HepG2 (cell line): Measurements from ENCODE around the gene SESN1.

Source experiments
- KLF13 ChIP-seq: sonication (generic); formaldehyde crosslinking; IDR thresholded peaks from 2 replicates; pipeline ENCODE4 v1.4.0; 2020; ENCODE audit warnings: mild to moderate bottlenecking, missing genetic modification reagents
- MAFK ChIP-seq, 2 experiments: IDR thresholded peaks in 1 of 2; conservative IDR thresholded peaks in 1 of 2; 2 replicates each; pipeline ENCODE4 v1.6.1; 2011; ENCODE audit warnings: improper control_type of control experiment in 2 of 2, low read length in 2 of 2
- MATR3 ChIP-seq: sonication (generic); formaldehyde crosslinking; IDR thresholded peaks from 2 replicates; pipeline ENCODE4 v1.4.0; 2020; ENCODE audit warnings: missing genetic modification reagents
- PHF5A ChIP-seq: IDR thresholded peaks from one replicate; pipeline ENCODE4 v1.6.1; 2018; ENCODE audit warnings: low read depth, missing genetic modification reagents; ENCODE audit not compliant: unreplicated experiment
- PHF8 ChIP-seq: sonication (generic); formaldehyde crosslinking; IDR thresholded peaks from 2 replicates; pipeline ENCODE4 v1.5.0; 2020; ENCODE audit warnings: missing genetic modification reagents
- POLR2A ChIP-seq, 2 experiments: IDR thresholded peaks; 2 replicates each; pipeline ENCODE4 v1.6.1; 2011; ENCODE audit warnings: low read depth in 2 of 2, low read length in 2 of 2, mild to moderate bottlenecking in 1 of 2, moderate library complexity in 1 of 2; ENCODE audit not compliant: insufficient read depth in 1 of 2
- RELA ChIP-seq: sonication (generic); formaldehyde crosslinking; IDR thresholded peaks from 2 replicates; pipeline ENCODE4 v1.4.0; 2020; ENCODE audit warnings: missing genetic modification reagents
- ZNF660 ChIP-seq: sonication (generic); formaldehyde crosslinking; IDR thresholded peaks from 2 replicates; pipeline ENCODE4 v1.5.1; 2020; ENCODE audit warnings: mild to moderate bottlenecking, low read depth, missing genetic modification reagents, borderline replicate concordance
- TF ChIP-seq, protein P1 (sequence below): sonication (generic); formaldehyde crosslinking; IDR thresholded peaks from 2 replicates; pipeline ENCODE4 v1.4.0; 2020; ENCODE audit warnings: low read depth, mild to moderate bottlenecking, missing genetic modification reagents
- TF ChIP-seq, protein P2 (sequence below): sonication (generic); formaldehyde crosslinking; IDR thresholded peaks from 2 replicates; pipeline ENCODE4 v1.5.0; 2020; ENCODE audit warnings: mild to moderate bottlenecking, missing genetic modification reagents, moderate library complexity
- TF ChIP-seq, protein P3 (sequence below): sonication (generic); formaldehyde crosslinking; IDR thresholded peaks from 2 replicates; pipeline ENCODE4 v1.9.0; 2021; ENCODE audit warnings: missing genetic modification reagents, borderline replicate concordance

DNA sequence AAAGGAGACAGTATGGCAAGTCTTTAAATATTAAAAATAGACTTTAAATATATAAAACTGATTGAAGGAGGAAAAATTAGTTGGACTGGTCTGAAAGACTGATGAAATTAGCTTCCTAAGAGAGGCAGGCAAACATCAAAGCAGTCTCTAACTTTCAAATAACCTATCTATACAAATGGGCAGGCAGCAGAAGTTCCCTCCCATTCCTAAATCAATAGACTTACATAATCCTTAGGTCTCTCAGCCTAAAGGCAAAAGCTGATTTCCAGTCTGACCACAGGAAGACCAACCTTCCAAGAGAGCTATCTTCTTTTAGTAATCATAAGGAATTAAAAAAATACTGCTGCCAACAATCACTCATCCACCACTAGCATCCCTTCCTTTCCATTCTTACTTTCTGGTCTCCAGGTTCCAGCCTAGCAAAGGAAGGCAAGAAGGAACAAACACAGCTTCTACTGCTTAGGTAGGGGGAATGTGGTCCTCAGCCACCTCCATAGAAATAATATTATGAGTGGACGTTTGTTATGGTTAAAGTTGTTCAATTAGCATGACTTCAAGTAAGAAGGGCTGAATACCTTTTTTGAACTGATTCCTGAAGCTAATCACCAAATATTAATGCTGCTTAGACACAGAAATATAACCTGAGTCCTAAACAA, 44.1 kb downstream of the SESN1 start:
- TF ChIP-seq, protein P1, sequence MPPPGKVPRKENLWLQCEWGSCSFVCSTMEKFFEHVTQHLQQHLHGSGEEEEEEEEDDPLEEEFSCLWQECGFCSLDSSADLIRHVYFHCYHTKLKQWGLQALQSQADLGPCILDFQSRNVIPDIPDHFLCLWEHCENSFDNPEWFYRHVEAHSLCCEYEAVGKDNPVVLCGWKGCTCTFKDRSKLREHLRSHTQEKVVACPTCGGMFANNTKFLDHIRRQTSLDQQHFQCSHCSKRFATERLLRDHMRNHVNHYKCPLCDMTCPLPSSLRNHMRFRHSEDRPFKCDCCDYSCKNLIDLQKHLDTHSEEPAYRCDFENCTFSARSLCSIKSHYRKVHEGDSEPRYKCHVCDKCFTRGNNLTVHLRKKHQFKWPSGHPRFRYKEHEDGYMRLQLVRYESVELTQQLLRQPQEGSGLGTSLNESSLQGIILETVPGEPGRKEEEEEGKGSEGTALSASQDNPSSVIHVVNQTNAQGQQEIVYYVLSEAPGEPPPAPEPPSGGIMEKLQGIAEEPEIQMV (CRISPR knock-in tag) = no peak
- no peak for TF ChIP-seq ZNF660 (CRISPR knock-in tag)
- TF ChIP-seq POLR2A (IDR thresholded peaks at IDR 0.05; ENCODE audit: insufficient read depth in 1 of 2, low read depth in 2 of 2, low read length in 2 of 2) = no peak
- no peak for TF ChIP-seq PHF8 (CRISPR knock-in tag)
- TF ChIP-seq MATR3 (CRISPR knock-in tag) = no peak
- TF ChIP-seq RELA (CRISPR knock-in tag) = no peak
- no peak for TF ChIP-seq KLF13 (CRISPR knock-in tag)
- TF ChIP-seq, protein P2, sequence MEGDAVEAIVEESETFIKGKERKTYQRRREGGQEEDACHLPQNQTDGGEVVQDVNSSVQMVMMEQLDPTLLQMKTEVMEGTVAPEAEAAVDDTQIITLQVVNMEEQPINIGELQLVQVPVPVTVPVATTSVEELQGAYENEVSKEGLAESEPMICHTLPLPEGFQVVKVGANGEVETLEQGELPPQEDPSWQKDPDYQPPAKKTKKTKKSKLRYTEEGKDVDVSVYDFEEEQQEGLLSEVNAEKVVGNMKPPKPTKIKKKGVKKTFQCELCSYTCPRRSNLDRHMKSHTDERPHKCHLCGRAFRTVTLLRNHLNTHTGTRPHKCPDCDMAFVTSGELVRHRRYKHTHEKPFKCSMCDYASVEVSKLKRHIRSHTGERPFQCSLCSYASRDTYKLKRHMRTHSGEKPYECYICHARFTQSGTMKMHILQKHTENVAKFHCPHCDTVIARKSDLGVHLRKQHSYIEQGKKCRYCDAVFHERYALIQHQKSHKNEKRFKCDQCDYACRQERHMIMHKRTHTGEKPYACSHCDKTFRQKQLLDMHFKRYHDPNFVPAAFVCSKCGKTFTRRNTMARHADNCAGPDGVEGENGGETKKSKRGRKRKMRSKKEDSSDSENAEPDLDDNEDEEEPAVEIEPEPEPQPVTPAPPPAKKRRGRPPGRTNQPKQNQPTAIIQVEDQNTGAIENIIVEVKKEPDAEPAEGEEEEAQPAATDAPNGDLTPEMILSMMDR (CRISPR knock-in tag) = no peak
- no peak for TF ChIP-seq MAFK (conservative IDR thresholded peaks at IDR 0.05 in 1 of 2, IDR thresholded peaks at IDR 0.05 in 1 of 2; ENCODE audit: low read length in 2 of 2)
- no peak for TF ChIP-seq PHF5A (CRISPR knock-in tag)
- TF ChIP-seq, protein P3, sequence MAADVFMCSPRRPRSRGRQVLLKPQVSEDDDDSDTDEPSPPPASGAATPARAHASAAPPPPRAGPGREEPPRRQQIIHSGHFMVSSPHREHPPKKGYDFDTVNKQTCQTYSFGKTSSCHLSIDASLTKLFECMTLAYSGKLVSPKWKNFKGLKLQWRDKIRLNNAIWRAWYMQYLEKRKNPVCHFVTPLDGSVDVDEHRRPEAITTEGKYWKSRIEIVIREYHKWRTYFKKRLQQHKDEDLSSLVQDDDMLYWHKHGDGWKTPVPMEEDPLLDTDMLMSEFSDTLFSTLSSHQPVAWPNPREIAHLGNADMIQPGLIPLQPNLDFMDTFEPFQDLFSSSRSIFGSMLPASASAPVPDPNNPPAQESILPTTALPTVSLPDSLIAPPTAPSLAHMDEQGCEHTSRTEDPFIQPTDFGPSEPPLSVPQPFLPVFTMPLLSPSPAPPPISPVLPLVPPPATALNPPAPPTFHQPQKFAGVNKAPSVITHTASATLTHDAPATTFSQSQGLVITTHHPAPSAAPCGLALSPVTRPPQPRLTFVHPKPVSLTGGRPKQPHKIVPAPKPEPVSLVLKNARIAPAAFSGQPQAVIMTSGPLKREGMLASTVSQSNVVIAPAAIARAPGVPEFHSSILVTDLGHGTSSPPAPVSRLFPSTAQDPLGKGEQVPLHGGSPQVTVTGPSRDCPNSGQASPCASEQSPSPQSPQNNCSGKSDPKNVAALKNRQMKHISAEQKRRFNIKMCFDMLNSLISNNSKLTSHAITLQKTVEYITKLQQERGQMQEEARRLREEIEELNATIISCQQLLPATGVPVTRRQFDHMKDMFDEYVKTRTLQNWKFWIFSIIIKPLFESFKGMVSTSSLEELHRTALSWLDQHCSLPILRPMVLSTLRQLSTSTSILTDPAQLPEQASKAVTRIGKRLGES (CRISPR knock-in tag) = no peak
